Cerebellar nuclear complex (tissue), 1 donor: ENCODE measurements around the gene C19orf47.

Experiments used
- DNase-seq, 2 experiments: peaks; one replicate each; lab custom pipeline; 2025; lab: John Stamatoyannopoulos, UW

The C19orf47 gene, protein sequence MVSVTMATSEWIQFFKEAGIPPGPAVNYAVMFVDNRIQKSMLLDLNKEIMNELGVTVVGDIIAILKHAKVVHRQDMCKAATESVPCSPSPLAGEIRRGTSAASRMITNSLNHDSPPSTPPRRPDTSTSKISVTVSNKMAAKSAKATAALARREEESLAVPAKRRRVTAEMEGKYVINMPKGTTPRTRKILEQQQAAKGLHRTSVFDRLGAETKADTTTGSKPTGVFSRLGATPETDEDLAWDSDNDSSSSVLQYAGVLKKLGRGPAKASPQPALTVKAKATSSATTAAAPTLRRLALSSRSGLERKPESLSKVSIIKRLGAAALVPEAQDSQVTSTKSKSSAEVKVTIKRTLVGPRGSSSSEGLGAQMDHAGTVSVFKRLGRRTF

DNA sequence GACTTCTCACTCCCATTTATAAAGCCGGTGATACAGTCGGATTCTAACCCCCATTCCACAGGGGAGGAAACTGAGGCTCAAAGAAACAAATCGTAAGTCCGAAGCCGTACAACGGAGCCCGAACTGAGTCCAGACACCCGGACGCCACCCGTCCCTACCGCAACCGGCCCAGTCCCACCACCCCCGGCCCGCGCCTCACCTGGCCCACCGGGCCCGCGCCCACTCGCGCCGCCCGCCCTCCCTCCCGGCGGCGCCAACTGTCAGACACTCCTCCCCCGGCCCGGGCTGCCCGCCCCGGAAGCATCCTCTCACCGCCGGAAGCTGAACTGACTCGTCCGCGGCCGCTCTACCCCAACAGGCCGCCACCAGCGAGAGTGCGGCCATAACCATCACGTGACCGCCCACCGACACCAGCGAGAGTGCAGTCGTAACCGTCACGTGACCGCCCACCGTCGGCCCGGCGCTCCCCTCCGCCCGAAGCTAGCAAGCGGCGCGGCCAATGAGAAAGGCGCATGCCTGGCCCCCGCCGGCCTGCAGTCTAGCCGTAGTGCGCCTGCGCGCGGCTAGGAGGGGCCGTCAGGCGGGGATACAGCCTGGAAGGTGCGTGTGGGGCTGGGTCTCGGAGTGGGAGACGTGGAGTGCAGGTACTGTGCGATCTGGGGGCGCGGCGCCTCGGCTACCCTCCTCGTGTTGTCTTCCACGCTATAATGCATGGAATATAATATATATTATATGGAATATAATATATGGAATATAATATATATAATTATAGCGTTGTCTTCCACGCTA is at the start of gene C19orf47, which contains the start of gene PLD3:
TSS of gene C19orf47 (minus strand) at position 273 of the 789 bp plus-strand sequence. CDS start 6,540 bp downstream, outside the sequence.
TSS of gene PLD3 (plus strand) at position 571 of the 789 bp plus-strand sequence. CDS start 17,789 bp downstream, outside the sequence.
- peak; percentile 89 to 97 for DNase-seq

DNA sequence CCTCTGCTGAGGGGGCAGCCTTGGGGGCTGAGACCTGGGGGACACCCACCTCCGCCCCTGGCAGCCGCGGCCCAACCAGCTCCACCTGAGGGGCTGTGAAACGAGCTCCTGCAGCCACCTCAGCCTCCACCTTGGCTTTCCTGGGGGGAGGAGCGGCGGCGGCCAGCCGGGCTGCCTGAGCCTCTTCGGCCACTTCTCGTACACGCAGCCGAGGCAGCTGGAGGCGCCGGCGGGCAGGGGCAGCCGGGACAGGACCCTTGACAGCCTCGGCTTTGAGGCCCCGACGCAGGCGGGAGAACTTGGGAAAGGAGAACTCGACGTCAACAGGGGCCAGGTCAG is 49.3 kb upstream of the C19orf47 start:
- no peak for DNase-seq

GRCh38 chr19:40396886-40397567 is 48.8 kb upstream of the C19orf47 start:
- DNase-seq: no peak

- no peak for DNase-seq
These were observed 47.8 kb upstream of the C19orf47 start for GRCh38 chr19:40395956-40396355.

DNA sequence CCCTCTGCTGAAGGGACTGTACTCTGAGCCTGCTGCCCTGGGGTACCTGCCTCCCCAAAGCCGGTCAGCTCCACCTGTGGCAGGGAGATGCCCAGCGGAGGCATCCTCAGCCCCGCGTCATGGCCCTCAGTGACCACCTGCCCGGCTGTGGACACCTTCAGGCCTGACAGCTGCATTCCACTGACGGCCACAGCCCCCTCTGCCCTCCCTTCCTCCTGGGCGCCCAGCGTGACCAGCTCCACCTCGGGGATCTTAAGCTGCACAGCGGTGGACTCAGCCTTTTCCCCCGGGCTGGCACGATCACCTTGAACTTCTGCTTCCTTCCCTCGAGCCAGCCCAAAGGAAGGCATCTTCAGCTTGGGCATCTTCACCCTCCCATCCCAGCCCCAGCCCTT is 46.6 kb upstream of the C19orf47 start:
- no peak for DNase-seq

GRCh38 chr19:40393894-40394815 is 46.0 kb upstream of the C19orf47 start:
- no peak for DNase-seq

DNA sequence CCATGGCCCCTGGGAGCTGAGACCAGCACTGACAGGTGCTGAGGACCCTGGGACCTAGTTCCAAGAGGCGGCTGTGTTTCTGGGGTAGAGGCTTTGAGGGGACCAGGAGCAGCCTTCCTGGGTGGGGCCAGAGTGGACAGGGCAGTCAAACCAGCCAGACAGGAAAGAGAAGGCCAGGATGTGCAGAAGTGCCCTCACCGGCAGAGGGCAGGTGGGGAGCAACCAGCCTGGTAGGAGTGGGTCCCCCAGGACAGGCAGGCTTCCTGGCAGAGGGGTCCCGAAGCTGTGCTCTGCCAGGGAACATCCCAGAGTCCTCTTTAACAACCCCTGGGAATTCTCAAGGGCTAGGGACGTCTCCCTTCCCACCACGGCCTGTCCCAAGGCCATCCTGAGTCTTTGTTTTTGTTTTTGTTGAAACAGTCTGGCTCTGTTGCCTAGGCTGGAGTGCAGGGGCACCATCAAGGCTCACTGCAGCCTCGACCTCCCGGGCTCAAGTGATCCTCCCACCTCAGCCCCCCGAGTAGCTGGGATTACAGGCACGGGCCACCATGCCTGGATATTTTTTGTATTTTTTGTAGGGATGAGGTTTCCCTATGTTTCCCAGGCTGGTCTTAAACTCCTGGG is 44.8 kb upstream of the C19orf47 start:
- DNase-seq: no peak

DNA sequence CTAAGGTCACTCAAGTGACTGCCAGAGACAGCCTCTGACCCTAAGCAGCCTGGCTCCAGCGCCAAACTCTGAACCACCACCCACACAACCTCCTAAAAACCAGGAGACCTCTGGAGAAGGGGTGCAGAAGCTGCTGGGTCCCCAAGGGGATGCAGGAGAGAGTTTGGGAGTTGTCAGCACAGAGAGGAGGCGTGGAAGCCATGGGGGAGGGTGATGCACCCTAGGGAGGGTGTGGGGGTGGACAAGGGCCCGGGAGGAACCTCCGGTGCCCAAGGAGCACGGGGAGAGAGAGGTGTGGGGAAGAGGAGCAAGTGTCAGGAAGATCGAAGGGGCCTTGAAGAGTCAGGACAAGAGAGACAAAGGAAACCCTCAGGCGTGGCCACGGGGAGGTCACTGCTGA is 43.9 kb upstream of the C19orf47 start:
- DNase-seq: no peak

- no peak for DNase-seq
These were observed 42.0 kb upstream of the C19orf47 start, which contains the start of gene HIPK4 for GRCh38 chr19:40390084-40390742. HIPK4 (minus strand) TSS chr19:40390181; CDS start chr19:40389902, 279 bp downstream.

DNA sequence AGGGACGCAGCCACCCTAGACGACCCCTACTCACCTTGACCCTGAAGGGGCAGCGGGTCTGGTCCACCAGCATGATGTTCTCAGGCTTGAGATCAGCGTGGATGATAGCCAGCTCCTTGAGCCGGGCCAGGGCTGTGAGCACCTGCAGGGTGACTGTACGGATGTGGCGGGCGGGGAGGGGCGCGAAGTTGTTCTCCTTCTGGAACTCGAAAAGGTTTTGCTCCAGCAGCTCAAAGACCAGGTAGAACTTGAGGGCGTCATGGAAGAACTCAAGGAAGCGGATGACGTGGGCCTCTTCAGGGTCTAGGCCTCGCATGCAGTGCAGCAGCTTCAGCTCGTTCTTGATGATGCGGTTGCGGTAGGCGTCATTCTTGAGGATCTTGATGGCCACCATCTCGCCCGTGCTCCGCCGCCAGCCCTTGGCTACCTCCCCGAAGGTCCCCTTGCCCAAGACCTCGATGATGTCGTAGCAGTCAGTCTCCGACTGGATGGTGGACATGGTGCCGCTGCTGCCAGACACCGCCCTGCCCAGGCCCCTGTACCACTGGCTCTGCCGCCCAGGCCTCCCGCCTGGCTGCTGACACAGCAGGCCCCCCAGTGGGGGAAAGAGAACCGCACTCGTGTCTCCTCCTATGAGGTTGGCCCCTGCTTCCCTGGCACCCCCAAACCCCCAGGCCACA is 41.3 kb upstream of the C19orf47 start:
- DNase-seq: no peak

GRCh38 chr19:40388481-40388880 is 40.3 kb upstream of the C19orf47 start:
- no peak for DNase-seq

GRCh38 chr19:40387155-40387554 is 39.0 kb upstream of the C19orf47 start:
- no peak for DNase-seq

DNA sequence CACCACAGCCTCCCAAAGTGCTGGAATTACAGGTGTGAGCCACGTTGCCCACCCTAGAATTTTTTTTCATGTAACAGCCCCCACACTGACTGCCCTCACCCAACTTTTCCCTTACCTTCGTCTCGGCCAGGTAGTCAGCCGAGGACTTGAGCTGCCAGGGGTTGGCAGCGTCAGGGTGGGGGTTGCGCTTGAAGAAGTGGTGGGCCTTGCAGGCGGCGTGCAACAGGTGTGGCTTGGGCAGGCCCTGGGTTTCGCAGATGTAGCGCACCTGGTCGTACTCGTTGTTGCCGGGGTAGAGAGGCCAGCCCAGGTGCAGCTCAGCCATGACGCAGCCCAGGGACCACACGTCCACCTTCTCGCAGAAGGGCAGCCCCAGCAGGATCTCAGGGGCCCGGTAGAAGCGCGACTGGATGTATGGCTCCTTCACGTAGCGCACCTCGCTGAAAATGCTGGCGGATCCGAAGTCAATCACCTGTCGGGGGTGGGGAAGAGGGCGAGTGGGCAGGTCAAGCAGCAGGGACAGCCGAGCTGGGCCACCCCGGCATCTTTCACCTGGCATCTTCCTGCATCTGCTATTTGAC is 35.6 kb upstream of the C19orf47 start:
- DNase-seq: no peak

- DNase-seq: no peak
These were observed 33.1 kb upstream of the C19orf47 start for GRCh38 chr19:40381321-40381720.

- no peak for DNase-seq
These were observed 32.2 kb upstream of the C19orf47 start for GRCh38 chr19:40380199-40381037.

GRCh38 chr19:40379446-40380198 is 31.4 kb upstream of the C19orf47 start:
- no peak for DNase-seq

DNA sequence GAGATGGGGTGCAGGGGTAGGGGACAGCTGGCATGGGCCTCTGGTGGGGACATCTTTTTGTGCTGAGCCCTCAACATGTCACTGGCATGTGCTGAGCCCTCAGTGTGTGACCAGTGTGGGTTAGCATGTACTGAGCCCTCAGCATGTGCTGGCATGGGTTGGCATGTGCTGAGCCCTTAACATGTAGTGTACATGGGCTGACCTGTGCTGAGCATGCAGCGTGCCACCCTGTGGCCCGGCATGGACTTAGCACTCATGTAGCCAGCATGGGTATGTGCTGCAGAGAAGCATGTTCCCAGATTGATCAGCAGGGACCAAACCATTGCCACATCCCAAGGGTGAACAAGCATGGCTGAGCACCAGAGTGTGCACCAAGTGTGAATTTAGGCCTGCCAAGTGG is 30.3 kb upstream of the C19orf47 start:
- no peak for DNase-seq
